ENCODE data around the gene ORM1.
"Not testable (repeated sequence)": the region's sequence is repeated elsewhere in the genome, so short reads cannot be mapped to it uniquely, and the experiment has no call there.

The ORM1 gene

GRCh38 chr9:114311571-114312512, 11.1 kb upstream of the ORM1 start:
- Mint-ChIP-seq H3K36me3 (peaks cover 4% of the 10 kb centered on the region), H3K4me3 (no peak overlapping the region), H3K27ac (no peak overlapping the region), H3K4me1 (no peaks in the 10 kb centered on the region), H3K9me3 (no peaks in the 10 kb centered on the region)
- DNase-seq (ENCODE audit: low spot score in 2 of 2) (no peak), ATAC-seq (no peak)

GRCh38 chr9:114312513-114312875, 10.4 kb upstream of the ORM1 start:
- Mint-ChIP-seq H3K4me3 (no peak overlapping the region), H3K36me3 (peaks cover 4% of the 10 kb centered on the region), H3K4me1 (no peaks in the 10 kb centered on the region), H3K9me3 (no peaks in the 10 kb centered on the region), H3K27ac (no peak overlapping the region)
- ATAC-seq, result no peak
- DNase-seq (ENCODE audit: low spot score in 2 of 2), result no peak

DNA sequence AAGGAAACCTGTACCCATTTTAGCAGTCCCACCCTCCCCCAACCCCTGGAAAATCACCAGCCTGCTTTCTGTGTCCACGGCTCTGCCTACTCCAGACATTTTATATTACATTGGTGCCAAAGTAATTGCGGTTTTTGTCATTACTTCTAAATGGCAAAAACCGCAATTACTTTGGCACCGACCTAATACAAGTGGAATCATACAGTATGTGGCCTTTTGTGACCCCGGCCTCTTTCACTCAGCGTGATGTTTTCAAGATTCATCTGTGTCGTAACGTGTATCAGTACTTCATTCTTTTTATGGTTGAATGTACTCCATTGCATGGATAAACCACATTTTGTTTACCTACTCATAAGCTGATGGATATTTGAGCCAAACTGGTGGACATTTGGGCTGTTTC, 9.7 kb upstream of the ORM1 start:
- DNase-seq (ENCODE audit: low spot score in 2 of 2), result no peak
- no peaks in the 10 kb centered on the region for H3K9me3 Mint-ChIP-seq
- no peak overlapping the region for H3K27ac Mint-ChIP-seq
- no peak for ATAC-seq
- no peaks in the 10 kb centered on the region for H3K4me1 Mint-ChIP-seq
- no peak overlapping the region for H3K4me3 Mint-ChIP-seq
- H3K36me3 Mint-ChIP-seq, result peaks cover 4% of the 10 kb centered on the region

GRCh38 chr9:114314256-114314867, 8.5 kb upstream of the ORM1 start:
- Mint-ChIP-seq H3K36me3 (peaks cover 4% of the 10 kb centered on the region), H3K4me3 (no peak overlapping the region), H3K4me1 (no peaks in the 10 kb centered on the region), H3K9me3 (no peaks in the 10 kb centered on the region), H3K27ac (no peak overlapping the region)
- DNase-seq (ENCODE audit: low spot score in 2 of 2) (peak in 1 of 2 donors; percentile 38), ATAC-seq (no peak)

- DNase-seq (ENCODE audit: low spot score in 2 of 2) (peak in 1 of 2 donors; percentile 40), ATAC-seq (no peak)
- peaks cover 4% of the 10 kb centered on the region for H3K36me3 Mint-ChIP-seq
- no peak overlapping the region for H3K4me3 Mint-ChIP-seq
- H3K9me3 Mint-ChIP-seq, result no peaks in the 10 kb centered on the region
- H3K27ac Mint-ChIP-seq, result no peak overlapping the region
- no peaks in the 10 kb centered on the region for H3K4me1 Mint-ChIP-seq
These were observed 7.8 kb upstream of the ORM1 start for GRCh38 chr9:114314881-114315722.

- no peaks in the 10 kb centered on the region for H3K4me1 Mint-ChIP-seq
- no peak overlapping the region for H3K4me3 Mint-ChIP-seq
- peaks cover 2% of the 10 kb centered on the region for H3K36me3 Mint-ChIP-seq
These were observed 7.1 kb upstream of the ORM1 start for GRCh38 chr9:114315723-114316363.

GRCh38 chr9:114316605-114317230, 6.2 kb upstream of the ORM1 start:
- Mint-ChIP-seq H3K4me1 (peaks cover 4% of the 10 kb centered on the region), H3K27ac (no peak overlapping the region), H3K9me3 (no peaks in the 10 kb centered on the region), H3K4me3 (no peak overlapping the region), H3K36me3 (no peaks in the 10 kb centered on the region)
- DNase-seq (ENCODE audit: low spot score in 2 of 2), result peak in 1 of 2 donors; percentile 41
- no peak for ATAC-seq

More at GRCh38 chr9:114315723-114316363, 7.1 kb upstream of the ORM1 start:
- no peak overlapping the region for H3K27ac Mint-ChIP-seq
- DNase-seq (ENCODE audit: low spot score in 2 of 2) (peak in 1 of 2 donors; percentile 36), ATAC-seq (no peak)
- no peaks in the 10 kb centered on the region for H3K9me3 Mint-ChIP-seq

- ATAC-seq (no peak), DNase-seq (ENCODE audit: low spot score in 2 of 2) (peak in 1 of 2 donors; percentile 46)
- H3K27ac Mint-ChIP-seq, result no peak overlapping the region
- no peak overlapping the region for H3K4me3 Mint-ChIP-seq
- peaks cover 12% of the 10 kb centered on the region for H3K4me1 Mint-ChIP-seq
- no peaks in the 10 kb centered on the region for H3K36me3 Mint-ChIP-seq
- H3K9me3 Mint-ChIP-seq, result no peaks in the 10 kb centered on the region
These were observed 5.1 kb upstream of the ORM1 start for GRCh38 chr9:114317665-114318357.

GRCh38 chr9:114318416-114318815, 4.5 kb upstream of the ORM1 start:
- Mint-ChIP-seq H3K36me3 (no peaks in the 10 kb centered on the region), H3K4me1 (peaks cover 12% of the 10 kb centered on the region), H3K4me3 (no peak overlapping the region), H3K27ac (no peak overlapping the region), H3K9me3 (no peaks in the 10 kb centered on the region)
- ATAC-seq (no peak), DNase-seq (ENCODE audit: low spot score in 2 of 2) (no peak)

GRCh38 chr9:114319147-114319546, 3.8 kb upstream of the ORM1 start:
- Mint-ChIP-seq H3K4me3 (no peak overlapping the region), H3K27ac (no peak overlapping the region), H3K4me1 (peaks cover 12% of the 10 kb centered on the region), H3K36me3 (no peaks in the 10 kb centered on the region), H3K9me3 (no peaks in the 10 kb centered on the region)
- ATAC-seq (no peak), DNase-seq (ENCODE audit: low spot score in 2 of 2) (no peak)

DNA sequence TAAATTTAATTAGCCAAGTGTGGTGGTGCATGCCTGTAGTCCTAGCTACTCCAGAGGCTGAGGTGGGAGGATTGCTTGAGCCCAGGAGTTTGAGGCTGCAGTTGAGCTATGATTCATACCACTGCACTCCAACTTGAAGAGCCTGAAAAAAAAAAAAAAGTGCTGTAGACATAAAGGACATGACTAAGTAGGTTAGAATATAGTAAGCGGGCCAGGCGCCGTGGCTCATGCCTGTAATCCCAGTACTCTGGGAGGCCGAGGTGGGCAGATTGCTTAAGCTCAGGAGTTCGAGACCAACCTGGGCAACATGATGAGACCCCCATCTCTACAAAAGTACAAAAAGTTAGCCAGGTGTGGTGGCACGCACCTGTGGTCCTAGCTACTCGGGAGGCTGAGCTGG, 2.2 kb upstream of the ORM1 start:
- H3K36me3 Mint-ChIP-seq; H3K9me3 Mint-ChIP-seq; H3K4me3 Mint-ChIP-seq; DNase-seq (ENCODE audit: low spot score in 2 of 2); H3K27ac Mint-ChIP-seq: not testable (repeated sequence)
- peak; percentile 79 for ATAC-seq
- peaks cover 12% of the 10 kb centered on the region for H3K4me1 Mint-ChIP-seq

DNA sequence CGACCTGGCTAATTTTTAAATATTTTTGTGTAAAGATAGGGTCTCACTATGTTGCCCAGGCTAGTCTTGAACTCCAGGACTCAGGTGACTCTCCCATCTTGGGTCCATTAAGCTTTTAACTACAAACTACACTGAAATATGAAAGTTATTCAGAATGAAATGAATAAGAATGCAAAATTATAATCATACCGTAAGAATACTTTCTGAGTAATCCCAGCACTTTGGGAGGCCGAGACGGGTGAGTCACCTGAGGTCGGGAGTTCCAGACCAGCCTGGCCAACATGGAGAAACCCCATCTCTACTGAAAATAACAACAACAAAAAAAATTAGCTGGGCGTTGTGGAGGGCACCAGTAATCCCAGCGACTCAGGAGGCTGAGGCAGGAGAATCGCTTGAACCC, 1.1 kb upstream of the ORM1 start:
- H3K9me3 Mint-ChIP-seq, result no peaks in the 10 kb centered on the region
- ATAC-seq (peak; percentile 84), DNase-seq (ENCODE audit: low spot score in 2 of 2) (peak in 1 of 2 donors; percentile 74)
- peak overlapping the region; percentile 40 for H3K27ac Mint-ChIP-seq
- H3K36me3 Mint-ChIP-seq, result no peaks in the 10 kb centered on the region
- H3K4me1 Mint-ChIP-seq, result peaks cover 12% of the 10 kb centered on the region
- peak overlapping the region; percentile 51 for H3K4me3 Mint-ChIP-seq

DNA sequence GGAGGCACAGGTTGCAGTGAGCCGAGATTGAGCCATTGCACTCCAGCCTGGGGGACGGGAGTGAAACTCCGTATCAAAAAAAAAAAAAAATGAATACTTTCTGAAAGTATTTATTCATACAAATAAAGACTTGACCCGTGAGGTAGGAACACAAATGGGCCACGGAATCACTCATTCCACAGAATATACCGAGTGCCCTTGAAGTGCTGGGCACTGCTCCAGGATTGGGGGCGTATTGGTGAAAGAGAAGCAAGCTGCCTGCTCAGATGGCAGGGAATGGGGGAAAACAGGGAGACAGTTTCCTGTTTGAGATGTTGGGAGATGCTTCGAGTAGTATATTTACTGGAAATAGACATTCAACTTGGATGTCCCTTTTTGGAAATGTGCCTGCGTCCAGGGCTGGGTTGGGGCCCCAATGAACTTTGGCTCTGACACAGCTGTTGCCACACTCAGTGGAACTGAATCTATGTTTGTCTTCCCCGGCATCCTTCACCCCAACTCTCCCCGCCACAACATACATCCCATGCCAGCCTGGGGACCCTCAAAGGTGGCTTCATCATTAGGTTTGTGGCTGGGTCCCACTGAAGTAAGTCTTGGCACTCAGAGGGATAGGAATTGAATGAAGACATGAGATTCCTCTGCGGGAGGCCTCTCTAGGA, 609 bp upstream of the ORM1 start:
- not testable (repeated sequence) for H3K9me3 Mint-ChIP-seq; DNase-seq (ENCODE audit: low spot score in 2 of 2); H3K36me3 Mint-ChIP-seq
- ATAC-seq, result peak; percentile 54
- Mint-ChIP-seq H3K4me3 (peak overlapping the region; percentile 51), H3K4me1 (peaks cover 12% of the 10 kb centered on the region), H3K27ac (peak overlapping the region; percentile 40)

GRCh38 chr9:114323849-114324248, 951 bp downstream of the ORM1 start:
- peaks cover 12% of the 10 kb centered on the region for H3K4me1 Mint-ChIP-seq
- H3K27ac Mint-ChIP-seq; DNase-seq (ENCODE audit: low spot score in 2 of 2); ATAC-seq; H3K9me3 Mint-ChIP-seq; H3K4me3 Mint-ChIP-seq; H3K36me3 Mint-ChIP-seq: not testable (repeated sequence)

Data from stimulated activated effector memory CD8-positive, alpha-beta T cell treated with anti-CD3 and anti-CD28 coated beads, Interleukin-12 subunit alpha, Interleukin-12 subunit beta, amount 100 ng/mL, for 72 hours (primary cell).